HepG2 (cell line): ENCODE results near the gene LHX3. TPM values are rescaled to one million over a fixed set of nuclear protein-coding genes. Genes with fewer than 3 reads are reported as not detected.

Experiments
- ATAC-seq: fragments of 200-7000 bp; cut with Tn5 transposase; 3 replicates; pipeline ENCODE4 v1.9.1; 2020; ENCODE audit warnings: mild to moderate bottlenecking, moderate library complexity
- BruUV-seq: library from RNA; stranded (reverse); fragments of 400-500 nt; replicated peaks from 2 replicates; lab custom pipeline; 2021; lab: Mats Ljungman, UMichigan
- CTCF ChIA-PET: fragments of 300-600 bp; formaldehyde crosslinking; extraction: SDS; loops from one replicate; lab custom pipeline; 2021; ENCODE audit warnings: low total read pairs, inconsistent platforms, low intra/inter-chr PET ratio; lab: Yijun Ruan, JAX
- POLR2A ChIA-PET: fragments of 350-600 bp; sonication (Branson Sonifier 250); formaldehyde crosslinking; loops from one replicate; lab custom pipeline; 2020; ENCODE audit warnings: antibody characterized with exemption, inconsistent platforms; lab: Yijun Ruan, JAX
- DNase-seq: peaks from one replicate; pipeline ENCODE4 v3.0.0-alpha.2; 2015; ENCODE audit warnings: low spot score
- FAIRE-seq: peaks from 3 replicates; lab custom pipeline; 2011; peaks lifted over from hg19 to GRCh38; lab: Jason Lieb, UNC
- H2AFZ ChIP-seq: one replicate; pipeline ENCODE4 v1.6.1; 2011; ENCODE audit warnings: low read length, inconsistent platforms
- H3K27ac ChIP-seq: fragments of 300-600 bp; 3 replicates; pipeline ENCODE4 v1.8.0; 2011; ENCODE audit warnings: mixed run types, mild to moderate bottlenecking, mixed read lengths, low read length, inconsistent platforms; ENCODE audit not compliant: insufficient read depth; ENCODE audit errors: extremely low read length
- H3K27me3 ChIP-seq, 2 experiments: fragments of 200-600 bp in 1 of 2; 2 replicates in 1 of 2; 3 replicates in 1 of 2; pipeline versions ENCODE4 v1.6.0 to v1.8.0; 2011; ENCODE audit warnings: low read length in 2 of 2, mild to moderate bottlenecking in 2 of 2, moderate library complexity in 2 of 2, inconsistent platforms in 1 of 2; ENCODE audit not compliant: insufficient read depth in 2 of 2, control insufficient read depth in 1 of 2
- H3K36me3 ChIP-seq, 2 experiments: fragments of 200-600 bp in 1 of 2; replicated peaks in 1 of 2; 2 replicates in 1 of 2; 3 replicates in 1 of 2; pipeline versions ENCODE4 v1.5.1 to v1.8.0; 2011; ENCODE audit warnings: low read length in 2 of 2, inconsistent platforms in 1 of 2; ENCODE audit not compliant: insufficient read depth in 2 of 2, control insufficient read depth in 1 of 2
- H3K4me1 ChIP-seq: 2 replicates; pipeline ENCODE4 v1.5.1; 2012; ENCODE audit warnings: low read length, inconsistent platforms; ENCODE audit not compliant: insufficient read depth
- H3K4me2 ChIP-seq: 2 replicates; pipeline ENCODE4 v1.6.0; 2011; ENCODE audit warnings: low read depth, low read length, inconsistent platforms
- H3K4me3 ChIP-seq, 3 experiments: fragments of 200-600 bp in 1 of 3; sonication (generic), shearing (Covaris generic) in 1 of 3; replicated peaks in 1 of 3; 2 replicates each; pipeline ENCODE4 v1.5.1; 2011 to 2016; ENCODE audit warnings: low read length in 3 of 3, inconsistent platforms in 2 of 3, low read depth in 2 of 3, mild to moderate bottlenecking in 2 of 3, control low read depth in 1 of 3, mixed read lengths in 1 of 3; ENCODE audit not compliant: insufficient read depth in 1 of 3
- H3K79me2 ChIP-seq: one replicate; pipeline ENCODE4 v1.6.1; 2011; ENCODE audit warnings: low read length, inconsistent platforms; ENCODE audit not compliant: insufficient read depth
- H3K9ac ChIP-seq: 2 replicates; pipeline ENCODE4 v1.6.0; 2011; ENCODE audit warnings: mild to moderate bottlenecking, low read depth, low read length, inconsistent platforms; ENCODE audit not compliant: insufficient read depth
- H3K9me3 ChIP-seq: 2 replicates; pipeline ENCODE4 v1.5.1; 2012; ENCODE audit warnings: mild to moderate bottlenecking, low read length
- H4K20me1 ChIP-seq: 2 replicates; pipeline ENCODE4 v1.6.0; 2011; ENCODE audit warnings: inconsistent platforms, mild to moderate bottlenecking, low read length, moderate library complexity; ENCODE audit not compliant: insufficient read depth
- KAT2B ChIP-seq: fragments of 150-350 bp; IDR thresholded peaks from 2 replicates; pipeline ENCODE4 v1.6.1; 2014; ENCODE audit warnings: low read depth, low read length, borderline replicate concordance
- MIER2 ChIP-seq: IDR thresholded peaks from 2 replicates; pipeline ENCODE4 v1.6.1; 2016; ENCODE audit warnings: missing biosample characterization, missing genetic modification reagents
- NAIF1 ChIP-seq: sonication (generic); formaldehyde crosslinking; IDR thresholded peaks from 2 replicates; pipeline ENCODE4 v1.5.0; 2020; ENCODE audit warnings: mild to moderate bottlenecking, missing genetic modification reagents, borderline replicate concordance
- ZNF496 ChIP-seq: sonication (generic); formaldehyde crosslinking; IDR thresholded peaks from 2 replicates; pipeline ENCODE4 v1.8.1; 2023; ENCODE audit warnings: mild to moderate bottlenecking, moderate library complexity, missing genetic modification reagents; ENCODE audit not compliant: insufficient replicate concordance
- WGBS: methylation state at CpG from one replicate; pipeline ENCODE4 v1.1.6; 2017; ENCODE audit warnings: low lambda C conversion rate; 5-methylcytosine and 5-hydroxymethylcytosine counted together
- in situ Hi-C: cut with HindIII; loops from 2 replicates; pipeline ENCODE4 v1.10.0; 2017; ENCODE audit warnings: low pct_unique_long_range_greater_than_20kb; ENCODE audit not compliant: extremely low pct_ligation_motif_present
- intact Hi-C: fragments of 100-400 bp; cut with micrococcal nuclease; formaldehyde crosslinking; loops from one replicate; pipeline ENCODE4 v1.10.0; 2022; ENCODE audit not compliant: unreplicated experiment
- polyA plus RNA-seq, 8 experiments: library from polyadenylated mRNA; depleted of rRNA in 3 of 8; stranded (reverse) in 7 of 8; unstranded in 1 of 8; fragments of >200 nt; fragmentation: Illumina TruSeq in 4 of 8; extraction: Trizol in 4 of 8; gene quantifications; 2 replicates each; pipeline versions ENCODE4 v1.2.1 to v1.2.3, GENCODE V29; 2011 to 2016; ENCODE audit warnings: low read depth in 4 of 8, missing spikeins in 1 of 8, mixed read lengths in 1 of 8; ENCODE audit not compliant: insufficient read depth in 1 of 8
- total RNA-seq, 5 experiments: library from RNA; depleted of rRNA; stranded (reverse); fragments of >200 nt; fragmentation: Illumina TruSeq; extraction: Trizol; gene quantifications; 2 replicates each; pipeline ENCODE4 v1.2.3, GENCODE V29; 2016; ENCODE audit warnings: low read depth in 1 of 5
- TF ChIP-seq, protein P1 (sequence below): sonication (generic); formaldehyde crosslinking; IDR thresholded peaks from 2 replicates; pipeline ENCODE4 v1.4.0; 2020; ENCODE audit warnings: missing genetic modification reagents
- TF ChIP-seq, protein P2 (sequence below): sonication (generic); formaldehyde crosslinking; IDR thresholded peaks from 2 replicates; pipeline ENCODE4 v1.4.0; 2020; ENCODE audit warnings: missing genetic modification reagents
- TF ChIP-seq, protein P3 (sequence below): sonication (generic); formaldehyde crosslinking; IDR thresholded peaks from 2 replicates; pipeline ENCODE4 v1.5.0; 2020; ENCODE audit warnings: mild to moderate bottlenecking, missing genetic modification reagents, borderline replicate concordance
- TF ChIP-seq, protein P4 (sequence below): sonication (generic); formaldehyde crosslinking; conservative IDR thresholded peaks from 2 replicates; pipeline ENCODE4 v1.8.0; 2022; ENCODE audit warnings: low read depth, missing genetic modification reagents
- TF ChIP-seq, protein P5 (sequence below): sonication (generic); formaldehyde crosslinking; IDR thresholded peaks from 2 replicates; pipeline ENCODE4 v1.4.0; 2020; ENCODE audit warnings: missing genetic modification reagents, borderline replicate concordance
- TF ChIP-seq, protein P6 (sequence below): sonication (generic); formaldehyde crosslinking; IDR thresholded peaks from 2 replicates; pipeline ENCODE4 v1.4.0; 2020; ENCODE audit warnings: missing genetic modification reagents

LHX3 gene
- total and polyA plus RNA-seq, 2 of the 13 experiments (the other 11 are each of a cell fraction or from before 2014, with no cell fraction given) = not detected

DNA sequence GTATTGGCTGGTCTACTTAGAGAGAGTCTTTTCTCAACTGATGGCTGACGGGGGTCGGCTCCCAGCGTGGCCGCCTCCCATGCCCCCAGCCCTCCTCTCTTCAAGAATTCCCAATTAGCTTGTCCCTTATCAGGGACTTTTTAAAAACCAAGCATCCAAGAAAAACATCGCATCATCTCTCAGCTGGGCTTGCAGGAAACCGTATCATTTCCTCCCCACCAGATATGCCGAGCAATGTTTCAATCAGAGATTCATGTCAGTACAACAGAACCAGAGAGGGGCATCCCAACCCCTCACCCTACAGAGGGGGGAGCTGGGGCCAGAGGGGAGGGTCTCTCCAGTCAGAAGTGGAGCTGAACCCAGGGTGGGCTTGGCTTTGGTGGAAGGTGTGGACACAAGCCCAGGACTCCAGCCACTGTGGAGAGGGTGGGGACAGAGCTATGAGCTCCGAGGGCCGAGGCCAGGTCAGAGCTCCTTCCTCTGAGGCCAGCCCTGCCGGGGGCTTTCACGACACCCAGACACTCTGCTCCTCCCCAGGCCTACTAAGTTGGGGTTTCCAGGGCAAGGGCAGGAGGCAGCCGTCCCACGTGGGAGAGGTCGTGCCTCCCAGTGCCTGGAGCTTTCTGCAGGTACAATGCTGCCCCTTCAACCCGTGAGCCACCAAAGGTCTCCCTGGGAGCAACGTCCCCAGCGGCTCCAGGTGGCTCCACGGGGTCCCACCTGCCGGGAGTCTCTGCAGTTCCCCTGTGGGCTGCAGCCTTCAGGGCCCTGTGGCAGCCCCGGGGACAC is 47.3 kb downstream of the LHX3 start:
- Histone ChIP-seq H2AFZ (no peak overlapping the region), H3K27ac (no peak overlapping the region), H3K4me2 (no peak overlapping the region), H3K27me3 (peaks cover 12 to 59% of the 10 kb centered on the region in 2 experiments; a peak in 4 of 5 replicates), H3K79me2 (no peaks in the 10 kb centered on the region), H3K9me3 (no peaks in the 10 kb centered on the region), H3K36me3 (no peaks in the 10 kb centered on the region), H3K4me1 (no peaks in the 10 kb centered on the region; the same call in 1 of the 2 replicates), H3K9ac (no peak overlapping the region), H4K20me1 (no peaks in the 10 kb centered on the region), H3K4me3 (no peak overlapping the region)
- 59% methylated on average over 10 of the region's 20 CpGs for WGBS
- ChIA-PET POLR2A (no interaction called here), CTCF (no interaction called here)
- FAIRE-seq (no peak), DNase-seq (no peak), ATAC-seq (no peak)
- in situ Hi-C loops = no loop called here
- no TSS peak for BruUV-seq
- intact Hi-C loops = no loop called here
- TF ChIP-seq, protein P1, sequence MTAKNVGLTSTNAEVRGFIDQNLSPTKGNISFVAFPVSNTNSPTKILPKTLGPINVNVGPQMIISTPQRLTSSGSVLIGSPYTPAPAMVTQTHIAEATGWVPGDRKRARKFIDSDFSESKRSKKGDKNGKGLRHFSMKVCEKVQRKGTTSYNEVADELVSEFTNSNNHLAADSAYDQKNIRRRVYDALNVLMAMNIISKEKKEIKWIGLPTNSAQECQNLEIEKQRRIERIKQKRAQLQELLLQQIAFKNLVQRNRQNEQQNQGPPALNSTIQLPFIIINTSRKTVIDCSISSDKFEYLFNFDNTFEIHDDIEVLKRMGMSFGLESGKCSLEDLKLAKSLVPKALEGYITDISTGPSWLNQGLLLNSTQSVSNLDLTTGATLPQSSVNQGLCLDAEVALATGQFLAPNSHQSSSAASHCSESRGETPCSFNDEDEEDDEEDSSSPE (CRISPR knock-in tag) = no peak
- TF ChIP-seq KAT2B (no peak), ZNF496 (no peak), NAIF1 (CRISPR knock-in tag) (no peak), MIER2 (CRISPR knock-in tag) (no peak)
- TF ChIP-seq, protein P2, sequence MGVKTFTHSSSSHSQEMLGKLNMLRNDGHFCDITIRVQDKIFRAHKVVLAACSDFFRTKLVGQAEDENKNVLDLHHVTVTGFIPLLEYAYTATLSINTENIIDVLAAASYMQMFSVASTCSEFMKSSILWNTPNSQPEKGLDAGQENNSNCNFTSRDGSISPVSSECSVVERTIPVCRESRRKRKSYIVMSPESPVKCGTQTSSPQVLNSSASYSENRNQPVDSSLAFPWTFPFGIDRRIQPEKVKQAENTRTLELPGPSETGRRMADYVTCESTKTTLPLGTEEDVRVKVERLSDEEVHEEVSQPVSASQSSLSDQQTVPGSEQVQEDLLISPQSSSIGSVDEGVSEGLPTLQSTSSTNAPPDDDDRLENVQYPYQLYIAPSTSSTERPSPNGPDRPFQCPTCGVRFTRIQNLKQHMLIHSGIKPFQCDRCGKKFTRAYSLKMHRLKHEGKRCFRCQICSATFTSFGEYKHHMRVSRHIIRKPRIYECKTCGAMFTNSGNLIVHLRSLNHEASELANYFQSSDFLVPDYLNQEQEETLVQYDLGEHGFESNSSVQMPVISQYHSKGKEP = no peak
- TF ChIP-seq, protein P3, sequence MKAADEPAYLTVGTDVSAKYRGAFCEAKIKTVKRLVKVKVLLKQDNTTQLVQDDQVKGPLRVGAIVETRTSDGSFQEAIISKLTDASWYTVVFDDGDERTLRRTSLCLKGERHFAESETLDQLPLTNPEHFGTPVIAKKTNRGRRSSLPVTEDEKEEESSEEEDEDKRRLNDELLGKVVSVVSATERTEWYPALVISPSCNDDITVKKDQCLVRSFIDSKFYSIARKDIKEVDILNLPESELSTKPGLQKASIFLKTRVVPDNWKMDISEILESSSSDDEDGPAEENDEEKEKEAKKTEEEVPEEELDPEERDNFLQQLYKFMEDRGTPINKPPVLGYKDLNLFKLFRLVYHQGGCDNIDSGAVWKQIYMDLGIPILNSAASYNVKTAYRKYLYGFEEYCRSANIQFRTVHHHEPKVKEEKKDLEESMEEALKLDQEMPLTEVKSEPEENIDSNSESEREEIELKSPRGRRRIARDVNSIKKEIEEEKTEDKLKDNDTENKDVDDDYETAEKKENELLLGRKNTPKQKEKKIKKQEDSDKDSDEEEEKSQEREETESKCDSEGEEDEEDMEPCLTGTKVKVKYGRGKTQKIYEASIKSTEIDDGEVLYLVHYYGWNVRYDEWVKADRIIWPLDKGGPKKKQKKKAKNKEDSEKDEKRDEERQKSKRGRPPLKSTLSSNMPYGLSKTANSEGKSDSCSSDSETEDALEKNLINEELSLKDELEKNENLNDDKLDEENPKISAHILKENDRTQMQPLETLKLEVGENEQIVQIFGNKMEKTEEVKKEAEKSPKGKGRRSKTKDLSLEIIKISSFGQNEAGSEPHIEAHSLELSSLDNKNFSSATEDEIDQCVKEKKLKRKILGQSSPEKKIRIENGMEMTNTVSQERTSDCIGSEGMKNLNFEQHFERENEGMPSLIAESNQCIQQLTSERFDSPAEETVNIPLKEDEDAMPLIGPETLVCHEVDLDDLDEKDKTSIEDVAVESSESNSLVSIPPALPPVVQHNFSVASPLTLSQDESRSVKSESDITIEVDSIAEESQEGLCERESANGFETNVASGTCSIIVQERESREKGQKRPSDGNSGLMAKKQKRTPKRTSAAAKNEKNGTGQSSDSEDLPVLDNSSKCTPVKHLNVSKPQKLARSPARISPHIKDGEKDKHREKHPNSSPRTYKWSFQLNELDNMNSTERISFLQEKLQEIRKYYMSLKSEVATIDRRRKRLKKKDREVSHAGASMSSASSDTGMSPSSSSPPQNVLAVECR (CRISPR knock-in tag) = no peak
- TF ChIP-seq, protein P4, sequence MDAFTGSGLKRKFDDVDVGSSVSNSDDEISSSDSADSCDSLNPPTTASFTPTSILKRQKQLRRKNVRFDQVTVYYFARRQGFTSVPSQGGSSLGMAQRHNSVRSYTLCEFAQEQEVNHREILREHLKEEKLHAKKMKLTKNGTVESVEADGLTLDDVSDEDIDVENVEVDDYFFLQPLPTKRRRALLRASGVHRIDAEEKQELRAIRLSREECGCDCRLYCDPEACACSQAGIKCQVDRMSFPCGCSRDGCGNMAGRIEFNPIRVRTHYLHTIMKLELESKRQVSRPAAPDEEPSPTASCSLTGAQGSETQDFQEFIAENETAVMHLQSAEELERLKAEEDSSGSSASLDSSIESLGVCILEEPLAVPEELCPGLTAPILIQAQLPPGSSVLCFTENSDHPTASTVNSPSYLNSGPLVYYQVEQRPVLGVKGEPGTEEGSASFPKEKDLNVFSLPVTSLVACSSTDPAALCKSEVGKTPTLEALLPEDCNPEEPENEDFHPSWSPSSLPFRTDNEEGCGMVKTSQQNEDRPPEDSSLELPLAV = no peak
- TF ChIP-seq, protein P5, sequence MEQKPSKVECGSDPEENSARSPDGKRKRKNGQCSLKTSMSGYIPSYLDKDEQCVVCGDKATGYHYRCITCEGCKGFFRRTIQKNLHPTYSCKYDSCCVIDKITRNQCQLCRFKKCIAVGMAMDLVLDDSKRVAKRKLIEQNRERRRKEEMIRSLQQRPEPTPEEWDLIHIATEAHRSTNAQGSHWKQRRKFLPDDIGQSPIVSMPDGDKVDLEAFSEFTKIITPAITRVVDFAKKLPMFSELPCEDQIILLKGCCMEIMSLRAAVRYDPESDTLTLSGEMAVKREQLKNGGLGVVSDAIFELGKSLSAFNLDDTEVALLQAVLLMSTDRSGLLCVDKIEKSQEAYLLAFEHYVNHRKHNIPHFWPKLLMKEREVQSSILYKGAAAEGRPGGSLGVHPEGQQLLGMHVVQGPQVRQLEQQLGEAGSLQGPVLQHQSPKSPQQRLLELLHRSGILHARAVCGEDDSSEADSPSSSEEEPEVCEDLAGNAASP (CRISPR knock-in tag) = no peak
- TF ChIP-seq, protein P6, sequence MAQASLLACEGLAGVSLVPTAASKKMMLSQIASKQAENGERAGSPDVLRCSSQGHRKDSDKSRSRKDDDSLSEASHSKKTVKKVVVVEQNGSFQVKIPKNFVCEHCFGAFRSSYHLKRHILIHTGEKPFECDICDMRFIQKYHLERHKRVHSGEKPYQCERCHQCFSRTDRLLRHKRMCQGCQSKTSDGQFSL = no peak
